SK-N-MC (cell line): ENCODE results near the gene TTC7B.

Experiments
- EZH2 ChIP-seq: fragments of 200-600 bp; sonication (generic); IDR thresholded peaks from one replicate; pipeline ENCODE4 v1.6.1; 2017; ENCODE audit warnings: antibody characterized with exemption
- FOXP2 ChIP-seq: optimal IDR thresholded peaks from 2 replicates; pipeline ENCODE3; 2011; ENCODE audit warnings: mild to moderate bottlenecking, moderate library complexity; ENCODE audit not compliant: insufficient read depth; ENCODE audit errors: extremely low read length, control extremely low read depth
- POLR2AphosphoS5 ChIP-seq: IDR thresholded peaks from 2 replicates; pipeline ENCODE4 v1.6.1; 2012; ENCODE audit warnings: mild to moderate bottlenecking, low read depth, low read length, borderline replicate concordance

GRCh38 chr14:90814806-90815571 lies 1.2 kb downstream of the TTC7B start:
- TF ChIP-seq EZH2 (no peak), POLR2AphosphoS5 (no peak), FOXP2 (no peak)
